GM18498 (cell line): ENCODE data around the gene PTPA.
"Not testable (repeated sequence)": the region's sequence is repeated elsewhere in the genome, so short reads cannot be mapped to it uniquely, and the experiment has no call there.

Experiments
- ATAC-seq: cut with Tn5 transposase; IDR thresholded peaks from one replicate; pipeline ENCODE4 v1.9.1; 2021; ENCODE audit warnings: mild to moderate bottlenecking, moderate library complexity; ENCODE audit not compliant: unreplicated experiment

PTPA gene

GRCh38 chr9:129150672-129151211 is 39.5 kb downstream of the PTPA start:
- no peak for ATAC-seq

- no peak for ATAC-seq
Observed at GRCh38 chr9:129151469-129151868, 40.3 kb downstream of the PTPA start.

- no peak for ATAC-seq
Observed at GRCh38 chr9:129154866-129155477, 43.8 kb downstream of the PTPA start.

GRCh38 chr9:129156163-129156562 is 44.9 kb downstream of the PTPA start:
- no peak for ATAC-seq

- no peak for ATAC-seq
Observed at GRCh38 chr9:129160712-129161533, 49.7 kb downstream of the PTPA start.

GRCh38 chr9:129161534-129161837 is 50.3 kb downstream of the PTPA start:
- no peak for ATAC-seq

- ATAC-seq = no peak
Observed at GRCh38 chr9:129162497-129163197, 51.4 kb downstream of the PTPA start.

- ATAC-seq = not testable (repeated sequence)
Observed at GRCh38 chr9:129163198-129163670, 52.0 kb downstream of the PTPA start.

GRCh38 chr9:129163753-129164152 is 52.5 kb downstream of the PTPA start:
- no peak for ATAC-seq

- no peak for ATAC-seq
Observed at GRCh38 chr9:129164246-129164930, 53.2 kb downstream of the PTPA start.

GRCh38 chr9:129165198-129165597 is 54.0 kb downstream of the PTPA start:
- ATAC-seq = no peak

GRCh38 chr9:129166623-129167557 is 55.7 kb downstream of the PTPA start:
- ATAC-seq = no peak

- no peak for ATAC-seq
Observed at GRCh38 chr9:129170229-129170628, 59.0 kb downstream of the PTPA start.

GRCh38 chr9:129171993-129172751 is 61.0 kb downstream of the PTPA start:
- ATAC-seq = no peak

GRCh38 chr9:129172816-129173215 is 61.6 kb downstream of the PTPA start:
- ATAC-seq = no peak

GRCh38 chr9:129173296-129174101 is 62.3 kb downstream of the PTPA start:
- ATAC-seq = no peak

- ATAC-seq = no peak
Observed at GRCh38 chr9:129174102-129174723, 63.0 kb downstream of the PTPA start.
